ENCODE data around the gene NRIP3.

The NRIP3 gene

DNA sequence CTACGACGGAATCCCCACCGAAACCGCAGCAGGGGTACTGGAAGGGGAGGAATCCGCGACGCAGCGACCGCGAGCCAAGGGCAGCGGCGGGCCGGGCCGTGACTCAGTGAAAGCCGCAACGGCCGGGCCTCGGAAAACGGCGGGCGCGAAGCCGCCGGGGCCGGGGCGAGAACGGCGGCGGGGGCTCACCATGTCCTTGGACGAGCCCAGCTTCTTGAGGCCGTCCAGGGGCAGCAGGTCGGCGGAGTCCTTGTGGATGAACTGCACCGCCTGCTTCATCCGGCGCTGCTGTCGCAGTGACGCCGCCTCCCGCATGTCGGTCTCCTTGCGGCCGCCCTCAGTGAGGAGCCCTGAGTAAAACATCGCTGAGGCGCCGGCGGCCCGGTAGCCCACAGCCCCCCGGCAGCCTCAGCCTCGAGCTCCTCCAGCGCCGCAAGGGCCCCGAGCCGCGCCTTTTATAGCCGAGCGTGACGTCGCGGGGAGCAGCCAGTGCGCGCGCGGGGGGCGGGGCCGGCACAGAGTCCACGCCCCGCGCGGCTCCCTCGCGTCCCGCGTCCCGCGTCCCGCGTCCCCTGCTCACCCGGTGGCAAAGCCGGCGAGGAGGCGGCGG is at the start of gene NRIP3:
NRIP3 (minus strand) TSS at position 429 of the 610 bp plus-strand sequence; CDS start at position 363, 66 bp downstream.
- TF ChIP-seq, protein P1, sequence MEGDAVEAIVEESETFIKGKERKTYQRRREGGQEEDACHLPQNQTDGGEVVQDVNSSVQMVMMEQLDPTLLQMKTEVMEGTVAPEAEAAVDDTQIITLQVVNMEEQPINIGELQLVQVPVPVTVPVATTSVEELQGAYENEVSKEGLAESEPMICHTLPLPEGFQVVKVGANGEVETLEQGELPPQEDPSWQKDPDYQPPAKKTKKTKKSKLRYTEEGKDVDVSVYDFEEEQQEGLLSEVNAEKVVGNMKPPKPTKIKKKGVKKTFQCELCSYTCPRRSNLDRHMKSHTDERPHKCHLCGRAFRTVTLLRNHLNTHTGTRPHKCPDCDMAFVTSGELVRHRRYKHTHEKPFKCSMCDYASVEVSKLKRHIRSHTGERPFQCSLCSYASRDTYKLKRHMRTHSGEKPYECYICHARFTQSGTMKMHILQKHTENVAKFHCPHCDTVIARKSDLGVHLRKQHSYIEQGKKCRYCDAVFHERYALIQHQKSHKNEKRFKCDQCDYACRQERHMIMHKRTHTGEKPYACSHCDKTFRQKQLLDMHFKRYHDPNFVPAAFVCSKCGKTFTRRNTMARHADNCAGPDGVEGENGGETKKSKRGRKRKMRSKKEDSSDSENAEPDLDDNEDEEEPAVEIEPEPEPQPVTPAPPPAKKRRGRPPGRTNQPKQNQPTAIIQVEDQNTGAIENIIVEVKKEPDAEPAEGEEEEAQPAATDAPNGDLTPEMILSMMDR (IDR thresholded peaks at IDR 0.05; ENCODE audit: insufficient read depth, missing control alignments), result no peak
- FAIRE-seq, result no peak
- DNase-seq (ENCODE audit: insufficient read length, low spot score), result peak; percentile 64

DNA sequence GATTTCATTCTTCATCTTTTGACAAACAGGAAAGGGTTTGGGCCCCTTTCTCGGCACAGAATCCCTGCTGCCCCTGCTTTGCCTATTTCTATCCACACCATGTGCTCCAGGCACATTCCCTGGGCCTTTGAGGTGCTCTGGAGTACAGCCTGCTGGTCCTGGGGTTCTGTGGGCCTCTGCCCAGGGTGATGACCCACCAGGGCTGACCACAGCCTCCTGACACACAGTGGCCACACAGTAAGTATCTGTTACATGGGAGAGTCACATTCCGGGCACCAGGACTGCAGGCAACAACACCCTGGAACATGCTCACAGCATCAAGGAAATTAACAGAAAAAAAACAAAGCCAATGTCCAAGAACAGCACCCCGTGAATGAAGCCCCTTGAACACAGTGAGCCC is 48.5 kb upstream of the NRIP3 start:
- TF ChIP-seq, protein P1 (IDR thresholded peaks at IDR 0.05; ENCODE audit: insufficient read depth, missing control alignments), result no peak
- FAIRE-seq (no peak), DNase-seq (ENCODE audit: insufficient read length, low spot score) (no peak)

GRCh38 chr11:9049959-9050358 is 46.2 kb upstream of the NRIP3 start:
- DNase-seq (ENCODE audit: insufficient read length, low spot score) (no peak), FAIRE-seq (no peak)
- TF ChIP-seq, protein P1 (IDR thresholded peaks at IDR 0.05; ENCODE audit: insufficient read depth, missing control alignments), result no peak

- FAIRE-seq, result peak; percentile 44
- peak; percentile 33 for DNase-seq (ENCODE audit: insufficient read length, low spot score)
These were observed 44.2 kb upstream of the NRIP3 start for GRCh38 chr11:9047964-9048523.

GRCh38 chr11:9046481-9046880 is 42.7 kb upstream of the NRIP3 start:
- no peak for DNase-seq (ENCODE audit: insufficient read length, low spot score)
- TF ChIP-seq, protein P1 (IDR thresholded peaks at IDR 0.05; ENCODE audit: insufficient read depth, missing control alignments), result no peak

More at GRCh38 chr11:9047964-9048523, 44.2 kb upstream of the NRIP3 start:
- TF ChIP-seq, protein P1 (IDR thresholded peaks at IDR 0.05; ENCODE audit: insufficient read depth, missing control alignments), result no peak

DNA sequence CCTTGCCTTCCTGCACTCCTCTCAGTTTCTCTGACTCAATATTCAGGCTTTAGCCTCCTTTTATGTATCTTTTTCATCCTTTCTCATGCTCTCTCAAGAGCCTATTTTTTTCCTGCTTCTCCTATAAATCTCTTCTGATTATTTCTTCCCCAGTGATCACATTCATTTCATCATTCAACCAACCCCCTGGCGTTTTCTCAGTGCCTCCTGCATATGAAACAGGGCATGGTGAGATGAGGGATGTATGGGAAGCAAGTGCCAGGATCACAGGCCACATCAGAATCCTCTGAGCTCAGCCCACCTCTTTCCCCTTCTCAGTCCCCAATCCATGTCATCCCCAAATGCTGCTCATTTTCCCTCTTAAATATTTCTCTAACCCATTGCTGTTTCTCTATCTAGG is 38.7 kb upstream of the NRIP3 start:
- TF ChIP-seq, protein P1 (IDR thresholded peaks at IDR 0.05; ENCODE audit: insufficient read depth, missing control alignments), result no peak
- no peak for DNase-seq (ENCODE audit: insufficient read length, low spot score)
- FAIRE-seq, result no peak

More at GRCh38 chr11:9046481-9046880, 42.7 kb upstream of the NRIP3 start:
- no peak for FAIRE-seq

DNA sequence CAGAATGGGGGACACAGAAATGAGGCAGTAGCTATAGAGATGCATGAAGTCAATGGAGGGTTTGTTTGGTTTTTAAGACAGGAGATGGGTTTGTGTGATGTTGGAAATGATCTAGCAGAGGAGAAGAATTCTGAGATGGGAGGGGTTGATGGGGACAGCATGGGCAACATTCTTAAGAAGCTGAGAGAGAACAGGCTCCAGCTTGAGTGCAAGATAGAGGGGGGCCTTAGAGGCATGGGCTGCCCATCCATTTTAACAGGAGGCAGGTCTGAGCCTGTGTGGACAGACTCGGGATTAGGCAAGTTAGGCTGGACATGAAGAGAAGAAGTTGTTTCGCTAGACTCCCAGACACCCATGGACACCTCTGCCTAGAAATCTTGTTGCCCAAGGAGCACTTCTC is 37.9 kb upstream of the NRIP3 start:
- no peak for FAIRE-seq
- TF ChIP-seq, protein P1 (IDR thresholded peaks at IDR 0.05; ENCODE audit: insufficient read depth, missing control alignments), result no peak
- DNase-seq (ENCODE audit: insufficient read length, low spot score), result no peak
